ENCODE results near the gene SPATA20.

SPATA20 gene

GRCh38 chr17:50602836-50603235 lies 55.9 kb downstream of the SPATA20 start:
- no peak for DNase-seq (ENCODE audit: low spot score)

GRCh38 chr17:50603340-50603739 lies 56.4 kb downstream of the SPATA20 start:
- DNase-seq (ENCODE audit: low spot score) = no peak

- DNase-seq (ENCODE audit: low spot score) = no peak
Observed at GRCh38 chr17:50604513-50604912, 57.5 kb downstream of the SPATA20 start.

DNA sequence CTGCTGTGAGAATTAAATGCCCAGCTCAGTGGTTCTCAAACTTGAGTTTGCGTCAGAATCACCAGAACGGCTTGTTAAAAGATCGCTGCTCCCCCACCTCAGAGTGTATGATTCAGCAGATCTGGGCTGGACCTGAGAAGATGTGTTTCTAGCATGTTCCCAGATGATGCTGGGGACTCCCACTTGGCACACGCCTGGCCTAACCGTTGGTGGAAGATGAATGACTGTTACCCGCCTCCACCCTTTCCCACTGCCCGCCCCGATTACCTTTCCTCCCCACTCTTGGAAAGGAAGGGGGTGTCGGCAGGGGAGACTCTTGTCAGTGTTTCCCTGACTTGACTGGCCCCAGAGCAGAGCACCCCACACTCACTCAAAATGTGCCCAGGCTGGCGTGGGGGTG lies 58.5 kb downstream of the SPATA20 start:
- DNase-seq (ENCODE audit: low spot score) = no peak
